Tibial nerve (tissue), 4 donors: ENCODE measurements around the gene UBALD2. TPM values are rescaled to one million over a fixed set of nuclear protein-coding genes. Genes with fewer than 3 reads are reported as not detected.

ENCODE experiments used
- DNase-seq, 2 donors: peaks; one replicate each; pipeline ENCODE4 v3.0.0-alpha.2; 2019; ENCODE audit warnings: low spot score in 2 of 2
- H3K27ac ChIP-seq, 4 donors: fragments of 200-600 bp; sonication (generic) in 3 of 4; one replicate each; pipeline ENCODE4 v1.5.1; 2017 to 2019; ENCODE audit warnings: mild to moderate bottlenecking in 1 of 4
- H3K27me3 ChIP-seq, 2 donors: fragments of 200-600 bp; sonication (generic) in 1 of 2; one replicate each; pipeline versions ENCODE4 v1.5.1 to v1.6.0; 2017 to 2019
- H3K36me3 ChIP-seq, 3 donors: fragments of 200-600 bp; sonication (generic); one replicate each; pipeline ENCODE4 v1.5.1; 2018 to 2019
- H3K4me1 ChIP-seq, 4 donors: fragments of 200-600 bp; sonication (generic) in 3 of 4; one replicate each; pipeline ENCODE4 v1.5.1; 2017 to 2019
- H3K4me3 ChIP-seq, 4 donors: fragments of 200-600 bp; sonication (generic) in 3 of 4; one replicate each; pipeline ENCODE4 v1.5.1; 2017 to 2019; ENCODE audit warnings: mild to moderate bottlenecking in 1 of 4, moderate library complexity in 1 of 4
- H3K9me3 ChIP-seq, 4 donors: fragments of 200-600 bp; sonication (generic) in 3 of 4; one replicate each; pipeline ENCODE4 v1.5.1; 2017 to 2019
- EP300 ChIP-seq, 2 donors: sonication (generic); formaldehyde crosslinking; IDR thresholded peaks; one replicate each; pipeline ENCODE4 v1.6.1; 2017; ENCODE audit warnings: antibody characterized with exemption in 2 of 2, mild to moderate bottlenecking in 1 of 2
- POLR2A ChIP-seq, 2 donors: fragments of 450-650 bp; IDR thresholded peaks; one replicate each; pipeline ENCODE4 v1.6.1; 2017; ENCODE audit warnings: antibody characterized with exemption in 2 of 2, mild to moderate bottlenecking in 2 of 2, moderate library complexity in 2 of 2
- WGBS, 2 donors: methylation state at CpG; one replicate each; pipeline ENCODE4 v1.1.5; 2018; 5-methylcytosine and 5-hydroxymethylcytosine counted together
- total RNA-seq, 4 donors: library from RNA; depleted of rRNA; stranded (reverse); fragments of >200 nt; gene quantifications; one replicate each; pipeline ENCODE4 v1.1.0, GENCODE V29; 2016
- TF ChIP-seq, protein P1 (sequence below), 5 experiments: fragments of 200-600 bp in 3 of 5; fragments of 450-650 bp in 2 of 5; sonication (generic) in 3 of 5; IDR thresholded peaks; one replicate each; pipeline ENCODE4 v1.5.1; 2016 to 2019; ENCODE audit warnings: antibody characterized with exemption in 5 of 5, mild to moderate bottlenecking in 3 of 5, moderate library complexity in 2 of 5

UBALD2 gene
- total RNA-seq, 4 donors from 2014 or later: 12.7 to 26.9 (median 20.4) TPM

DNA sequence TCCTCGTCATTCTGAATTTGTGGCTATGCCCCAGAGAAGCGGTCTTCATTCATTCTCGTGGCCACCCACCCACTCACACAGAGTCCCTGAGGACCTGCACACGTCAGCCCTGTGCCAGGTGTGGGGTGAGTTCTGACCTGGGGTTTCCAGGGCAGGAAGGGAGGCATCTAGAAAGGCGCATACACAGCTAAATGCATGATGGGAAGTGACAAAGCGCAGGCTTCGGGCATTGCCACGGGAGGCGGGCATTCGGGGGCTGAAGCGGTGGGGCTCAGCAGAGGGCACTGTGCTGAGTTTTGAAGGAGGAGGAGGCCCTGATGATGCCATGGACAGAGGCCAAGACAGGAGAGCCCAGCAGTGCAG, 10.9 kb downstream of the UBALD2 start:
- 80 to 89% methylated on average over 11 of the region's 11 CpGs for WGBS, 2 donors
- H3K27ac ChIP-seq: peak overlapping the region in 1 of 4 donors; percentile 46
- H3K4me1 ChIP-seq: peaks cover 2 to 41% (median 25%) of the 10 kb centered on the region in 4 donors
- no peak for DNase-seq
- no peak overlapping the region for H3K4me3 ChIP-seq
- peaks cover 0 to 35% (median 0%) of the 10 kb centered on the region in 3 donors for H3K36me3 ChIP-seq
- TF ChIP-seq POLR2A (IDR thresholded peaks at IDR 0.05) (no peak), EP300 (IDR thresholded peaks at IDR 0.05) (no peak)
- TF ChIP-seq, protein P1, sequence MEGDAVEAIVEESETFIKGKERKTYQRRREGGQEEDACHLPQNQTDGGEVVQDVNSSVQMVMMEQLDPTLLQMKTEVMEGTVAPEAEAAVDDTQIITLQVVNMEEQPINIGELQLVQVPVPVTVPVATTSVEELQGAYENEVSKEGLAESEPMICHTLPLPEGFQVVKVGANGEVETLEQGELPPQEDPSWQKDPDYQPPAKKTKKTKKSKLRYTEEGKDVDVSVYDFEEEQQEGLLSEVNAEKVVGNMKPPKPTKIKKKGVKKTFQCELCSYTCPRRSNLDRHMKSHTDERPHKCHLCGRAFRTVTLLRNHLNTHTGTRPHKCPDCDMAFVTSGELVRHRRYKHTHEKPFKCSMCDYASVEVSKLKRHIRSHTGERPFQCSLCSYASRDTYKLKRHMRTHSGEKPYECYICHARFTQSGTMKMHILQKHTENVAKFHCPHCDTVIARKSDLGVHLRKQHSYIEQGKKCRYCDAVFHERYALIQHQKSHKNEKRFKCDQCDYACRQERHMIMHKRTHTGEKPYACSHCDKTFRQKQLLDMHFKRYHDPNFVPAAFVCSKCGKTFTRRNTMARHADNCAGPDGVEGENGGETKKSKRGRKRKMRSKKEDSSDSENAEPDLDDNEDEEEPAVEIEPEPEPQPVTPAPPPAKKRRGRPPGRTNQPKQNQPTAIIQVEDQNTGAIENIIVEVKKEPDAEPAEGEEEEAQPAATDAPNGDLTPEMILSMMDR (IDR thresholded peaks at IDR 0.05): no peak
- no peaks in the 10 kb centered on the region for H3K9me3 ChIP-seq
- H3K27me3 ChIP-seq: no peaks in the 10 kb centered on the region

DNA sequence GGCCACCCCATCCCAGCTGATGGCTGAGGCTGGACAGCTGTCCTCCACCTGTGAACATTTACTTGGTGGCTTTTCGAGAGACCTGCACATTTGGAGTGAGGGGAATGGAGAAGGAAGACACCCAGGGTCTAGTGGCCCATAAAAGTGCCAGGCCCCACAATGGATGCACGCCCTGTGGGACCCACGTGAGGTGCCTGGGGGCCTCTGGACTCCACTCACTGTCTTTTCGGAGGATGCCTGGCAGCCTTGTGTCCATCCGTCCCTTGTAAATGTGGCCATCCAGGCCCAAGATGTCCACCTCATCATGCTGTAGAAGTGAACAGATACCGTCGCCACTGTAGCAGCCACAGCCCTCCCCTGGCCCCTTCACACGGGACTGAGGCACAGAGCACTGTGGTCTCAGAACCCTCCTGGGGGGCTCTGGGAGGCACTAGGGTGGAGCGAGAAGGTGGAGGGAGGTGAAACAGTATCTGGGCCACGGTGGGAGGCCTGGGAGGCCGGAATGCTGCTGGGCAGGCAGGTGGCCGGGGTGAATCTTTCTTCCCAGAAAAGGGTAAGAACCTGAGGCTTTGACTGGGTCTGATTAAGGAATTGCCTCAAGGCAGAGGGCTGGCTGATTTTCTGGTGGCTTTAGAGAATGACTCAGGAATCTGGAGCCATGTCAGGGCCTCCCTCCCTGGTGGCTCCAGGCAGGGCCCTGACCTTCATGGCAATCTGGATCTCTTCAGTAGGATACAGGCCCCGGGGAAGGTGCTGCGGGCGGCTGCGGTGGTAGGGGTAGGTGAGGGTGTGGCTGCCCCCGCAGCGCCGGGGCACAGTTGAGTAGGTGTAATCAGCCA, 11.5 kb downstream of the UBALD2 start:
- Histone ChIP-seq H3K4me1 (peaks cover 2 to 35% (median 19%) of the 10 kb centered on the region in 4 donors), H3K4me3 (no peak overlapping the region), H3K27me3 (no peaks in the 10 kb centered on the region), H3K36me3 (peaks cover 0 to 34% (median 0%) of the 10 kb centered on the region in 3 donors), H3K9me3 (no peaks in the 10 kb centered on the region), H3K27ac (peak overlapping the region in 2 of 4 donors; percentile 46 to 50)
- 85 to 91% methylated on average over 16 to 18 of the region's 19 CpGs for WGBS, 2 donors
- TF ChIP-seq, protein P1 (IDR thresholded peaks at IDR 0.05): no peak
- TF ChIP-seq EP300 (IDR thresholded peaks at IDR 0.05) (no peak), POLR2A (IDR thresholded peaks at IDR 0.05) (no peak)
- no peak for DNase-seq

DNA sequence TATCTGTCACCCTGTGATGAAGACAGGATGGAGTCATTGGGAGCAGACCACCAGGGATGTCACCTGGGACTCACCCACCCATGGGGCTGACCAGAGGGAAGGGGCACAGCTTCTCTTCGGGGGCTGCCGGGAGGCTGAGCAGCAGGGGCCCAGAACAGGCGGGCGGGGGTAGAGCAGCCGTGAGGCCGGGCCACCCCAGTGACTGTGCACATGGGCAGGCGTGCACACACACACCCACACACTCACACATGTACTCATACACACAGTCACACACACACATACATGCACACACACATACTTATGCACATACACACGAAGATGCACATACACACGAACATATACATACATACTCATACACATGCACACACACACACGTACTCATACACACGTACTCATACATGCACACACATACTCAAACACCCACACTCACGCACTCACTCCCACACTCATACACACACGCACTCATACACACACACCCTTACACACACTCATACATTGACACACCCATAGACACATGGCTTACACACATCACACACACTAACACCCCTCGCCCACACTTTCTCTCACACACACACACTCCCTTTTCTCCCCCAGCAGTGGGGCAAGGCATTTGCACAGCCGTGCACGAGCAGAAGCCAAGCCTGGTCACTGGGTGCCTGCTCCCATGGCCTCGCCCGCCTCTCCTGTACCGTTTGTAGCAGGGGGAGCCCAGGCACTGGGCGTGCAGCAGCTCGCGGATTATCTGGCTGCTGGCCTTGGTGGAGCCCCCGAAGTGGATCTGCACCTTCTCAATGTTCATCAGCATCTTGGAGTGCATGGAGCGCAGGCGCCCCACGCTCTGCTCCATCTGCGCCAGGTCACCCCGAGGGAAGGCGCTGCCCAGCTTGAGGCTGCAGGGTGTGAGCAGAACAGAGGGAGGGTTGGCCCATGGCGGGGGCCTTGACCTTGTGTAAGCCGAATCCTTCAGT, 12.4 kb downstream of the UBALD2 start:
- WGBS, 2 donors: 86 to 87% methylated on average over 24 to 31 of the region's 31 CpGs
- peaks cover 0 to 37% (median 0%) of the 10 kb centered on the region in 3 donors for H3K36me3 ChIP-seq
- DNase-seq: no peak
- no peaks in the 10 kb centered on the region for H3K9me3 ChIP-seq
- no peak overlapping the region for H3K27ac ChIP-seq
- H3K4me3 ChIP-seq: no peak overlapping the region
- TF ChIP-seq POLR2A (IDR thresholded peaks at IDR 0.05) (no peak), EP300 (IDR thresholded peaks at IDR 0.05) (no peak)
- TF ChIP-seq, protein P1 (IDR thresholded peaks at IDR 0.05): no peak
- H3K27me3 ChIP-seq: no peaks in the 10 kb centered on the region
- peaks cover 0 to 26% (median 10%) of the 10 kb centered on the region in 4 donors for H3K4me1 ChIP-seq

DNA sequence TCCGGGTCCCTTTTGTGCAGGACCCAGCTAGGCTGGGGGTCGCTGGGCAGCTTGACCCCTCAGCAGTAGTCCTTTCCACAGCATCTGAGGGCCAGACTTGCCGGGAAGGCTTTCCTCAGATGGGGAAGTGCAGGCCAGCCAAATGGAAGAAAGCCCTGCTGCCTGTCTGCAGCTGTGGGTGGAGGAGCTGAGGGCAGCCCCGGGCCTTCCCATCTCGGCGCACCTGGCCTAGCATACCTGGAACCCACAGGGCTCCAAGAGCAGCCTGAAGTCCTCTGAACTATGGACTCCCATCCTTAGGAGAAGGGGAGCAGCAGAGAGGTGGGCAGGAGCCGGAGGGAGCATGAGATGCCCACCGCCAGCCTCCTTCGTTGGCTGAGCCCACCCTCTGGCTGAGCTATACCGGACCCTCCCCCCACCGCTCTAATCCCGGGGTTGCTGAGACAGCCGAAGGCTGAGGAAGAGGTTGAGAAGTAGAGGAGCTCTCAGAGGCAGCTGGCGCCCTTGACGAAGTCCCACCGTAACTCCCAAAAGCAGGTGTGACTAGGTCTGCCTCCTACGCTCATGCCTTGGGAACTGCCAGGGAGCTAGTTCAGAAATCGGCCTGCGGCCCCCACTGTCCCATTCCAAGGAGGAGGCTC, 13.2 kb downstream of the UBALD2 start:
- no peaks in the 10 kb centered on the region for H3K9me3 ChIP-seq
- no peak for DNase-seq
- 85 to 90% methylated on average over 15 to 18 of the region's 19 CpGs for WGBS, 2 donors
- no peak overlapping the region for H3K4me3 ChIP-seq
- H3K27ac ChIP-seq: no peak overlapping the region
- H3K27me3 ChIP-seq: no peaks in the 10 kb centered on the region
- peaks cover 0 to 18% (median 6%) of the 10 kb centered on the region in 4 donors for H3K4me1 ChIP-seq
- TF ChIP-seq POLR2A (IDR thresholded peaks at IDR 0.05) (no peak), EP300 (IDR thresholded peaks at IDR 0.05) (no peak)
- TF ChIP-seq, protein P1 (IDR thresholded peaks at IDR 0.05): no peak
- H3K36me3 ChIP-seq: peaks cover 0 to 44% (median 0%) of the 10 kb centered on the region in 3 donors
